Mesenchymal stem cell (in vitro differentiated cells and primary cell): ENCODE measurements around the gene FOXK1.
A peak's percentile ranks its signal among the peaks of the same experiment; 100 is the strongest.

Experiments used
- DNase-seq: peaks from one replicate; pipeline ENCODE4 v3.0.0-alpha.2; 2013
- H2AFZ ChIP-seq: one replicate; pipeline ENCODE4 v1.6.1; 2013; ENCODE audit warnings: low read depth, mild to moderate bottlenecking, control low read depth, inconsistent platforms, low read length, moderate library complexity
- H2AK5ac ChIP-seq: 2 replicates; pipeline ENCODE4 v1.6.1; 2013; ENCODE audit warnings: low read length, moderate library complexity, mild to moderate bottlenecking, inconsistent platforms; ENCODE audit not compliant: severe bottlenecking
- H2BK120ac ChIP-seq: one replicate; pipeline ENCODE4 v1.6.1; 2013; ENCODE audit warnings: low read depth, mild to moderate bottlenecking, inconsistent platforms, low read length, moderate library complexity
- H2BK12ac ChIP-seq, 2 experiments: one replicate each; pipeline ENCODE4 v1.6.1; 2013; ENCODE audit warnings: inconsistent platforms in 2 of 2, low read length in 2 of 2, mild to moderate bottlenecking in 2 of 2, moderate library complexity in 2 of 2, control low read depth in 1 of 2
- H2BK15ac ChIP-seq: one replicate; pipeline ENCODE4 v1.6.1; 2013; ENCODE audit warnings: mild to moderate bottlenecking, low read depth, inconsistent platforms; ENCODE audit not compliant: poor library complexity, severe bottlenecking
- H2BK5ac ChIP-seq: 2 replicates; pipeline ENCODE4 v1.6.1; 2013; ENCODE audit warnings: low read depth, mild to moderate bottlenecking, low read length, control low read depth, inconsistent platforms; ENCODE audit not compliant: poor library complexity, severe bottlenecking
- H3K14ac ChIP-seq, 2 experiments: one replicate each; pipeline ENCODE4 v1.6.1; 2013; ENCODE audit warnings: inconsistent platforms in 2 of 2, low read length in 2 of 2, control low read depth in 1 of 2, mild to moderate bottlenecking in 1 of 2, moderate library complexity in 1 of 2
- H3K18ac ChIP-seq, 2 experiments: one replicate each; pipeline ENCODE4 v1.6.1; 2013; ENCODE audit warnings: inconsistent platforms in 2 of 2, low read length in 2 of 2, control low read depth in 1 of 2, low read depth in 1 of 2, mild to moderate bottlenecking in 1 of 2
- H3K23ac ChIP-seq, 2 experiments: one replicate each; pipeline ENCODE4 v1.6.1; 2013; ENCODE audit warnings: inconsistent platforms in 2 of 2, low read length in 2 of 2, mild to moderate bottlenecking in 2 of 2, moderate library complexity in 2 of 2, control low read depth in 1 of 2
- H3K27ac ChIP-seq: 2 replicates; pipeline ENCODE4 v1.5.1; 2013; ENCODE audit warnings: mild to moderate bottlenecking, moderate library complexity, low read length, control low read depth, inconsistent platforms; ENCODE audit not compliant: poor library complexity, severe bottlenecking
- H3K27me3 ChIP-seq, 2 experiments: 2 replicates each; pipeline versions ENCODE4 v1.6.1 to v1.7.0; 2013; ENCODE audit warnings: low read length in 2 of 2, mild to moderate bottlenecking in 2 of 2, moderate library complexity in 2 of 2, control low read depth in 1 of 2, inconsistent platforms in 1 of 2; ENCODE audit not compliant: control insufficient read depth in 1 of 2, insufficient read depth in 1 of 2
- H3K36me3 ChIP-seq, 2 experiments: 2 replicates each; pipeline versions ENCODE4 v1.6.1 to v1.7.0; 2013; ENCODE audit warnings: low read length in 2 of 2, control low read depth in 1 of 2, inconsistent platforms in 1 of 2, low read depth in 1 of 2, mild to moderate bottlenecking in 1 of 2; ENCODE audit not compliant: insufficient read depth in 2 of 2, control insufficient read depth in 1 of 2
- H3K4ac ChIP-seq, 2 experiments: one replicate each; pipeline ENCODE4 v1.6.1; 2013; ENCODE audit warnings: inconsistent platforms in 2 of 2, low read length in 2 of 2, mild to moderate bottlenecking in 2 of 2, moderate library complexity in 2 of 2, control low read depth in 1 of 2, low read depth in 1 of 2
- H3K4me1 ChIP-seq: 2 replicates; pipeline ENCODE4 v1.6.1; 2013; ENCODE audit warnings: low read depth, low read length, control low read depth; ENCODE audit not compliant: control insufficient read depth, insufficient read depth
- H3K4me2 ChIP-seq: 2 replicates; pipeline ENCODE4 v1.6.1; 2013; ENCODE audit warnings: low read length, mild to moderate bottlenecking, inconsistent platforms; ENCODE audit not compliant: poor library complexity, severe bottlenecking
- H3K4me3 ChIP-seq, 2 experiments: 2 replicates each; pipeline versions ENCODE4 v1.5.1 to v1.7.0; 2013; ENCODE audit warnings: low read length in 2 of 2, mild to moderate bottlenecking in 2 of 2, control low read depth in 1 of 2, low read depth in 1 of 2; ENCODE audit not compliant: insufficient read depth in 1 of 2
- H3K79me1 ChIP-seq: replicated peaks from 2 replicates; pipeline ENCODE4 v1.6.1; 2013; ENCODE audit warnings: mild to moderate bottlenecking, control low read depth, low read length, inconsistent platforms; ENCODE audit not compliant: poor library complexity, severe bottlenecking
- H3K9ac ChIP-seq: 2 replicates; pipeline ENCODE4 v1.7.0; 2013; ENCODE audit warnings: mild to moderate bottlenecking, low read length, moderate library complexity
- H3K9me3 ChIP-seq: 2 replicates; pipeline ENCODE4 v1.7.0; 2013; ENCODE audit warnings: mild to moderate bottlenecking, low read length; ENCODE audit not compliant: control insufficient read depth
- H4K8ac ChIP-seq: one replicate; pipeline ENCODE4 v1.6.1; 2013; ENCODE audit warnings: inconsistent platforms, mild to moderate bottlenecking, low read length, moderate library complexity
- H4K91ac ChIP-seq: one replicate; pipeline ENCODE4 v1.6.1; 2013; ENCODE audit warnings: mild to moderate bottlenecking, low read length, inconsistent platforms
- WGBS: methylation state at CpG from one replicate; pipeline ENCODE4 v1.1.7; 2013; ENCODE audit warnings: mixed read lengths; 5-methylcytosine and 5-hydroxymethylcytosine counted together

The FOXK1 gene

DNA sequence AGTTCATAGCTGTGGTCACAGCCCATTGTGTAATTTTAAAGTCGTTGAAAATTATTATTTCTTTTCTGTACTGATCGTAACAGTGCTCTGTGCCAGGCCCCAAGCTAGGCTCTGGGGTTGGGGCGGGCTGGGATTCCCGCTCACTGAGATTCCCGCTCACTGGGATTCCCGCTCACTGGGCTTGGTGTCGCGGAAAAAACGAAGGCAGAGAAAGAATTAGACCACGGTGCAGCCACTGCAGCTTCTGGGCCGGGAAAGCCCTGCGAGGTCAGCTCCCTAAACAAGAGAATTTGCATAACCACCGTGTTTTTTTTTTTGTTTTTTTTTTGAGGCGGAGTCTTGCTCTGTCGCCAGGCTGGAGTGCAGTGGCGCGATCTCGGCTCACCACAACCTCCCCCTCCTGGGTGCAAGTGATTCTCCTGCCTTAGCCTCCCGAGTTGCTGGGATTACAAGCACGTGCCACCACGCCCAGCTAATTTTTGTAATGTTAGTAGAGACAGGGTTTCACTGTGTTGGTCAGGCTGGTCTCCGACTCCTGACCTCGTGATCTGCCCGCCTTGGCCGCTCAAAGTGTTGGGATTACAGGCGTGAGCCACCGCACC, 31.2 kb downstream of the FOXK1 start:
- no peak overlapping the region for H2AFZ ChIP-seq
- H3K27ac ChIP-seq: no peak overlapping the region
- H2BK12ac ChIP-seq: no peak overlapping the region
- H3K4me1 ChIP-seq: peaks cover 31% of the 10 kb centered on the region
- no peak overlapping the region for H2BK15ac ChIP-seq
- H3K9me3 ChIP-seq: no peaks in the 10 kb centered on the region
- no peaks in the 10 kb centered on the region for H3K27me3 ChIP-seq
- H3K23ac ChIP-seq: no peak overlapping the region
- peaks cover 14 to 50% of the 10 kb centered on the region in 2 experiments for H3K36me3 ChIP-seq
- no peak overlapping the region for H4K8ac ChIP-seq
- H3K4ac ChIP-seq: no peak overlapping the region
- H3K79me1 ChIP-seq: peaks cover 22% of the 10 kb centered on the region
- peak; percentile 72 for DNase-seq
- no peak overlapping the region for H3K4me2 ChIP-seq
- no peak overlapping the region for H2BK120ac ChIP-seq
- H4K91ac ChIP-seq: no peak overlapping the region
- peak overlapping the region in 1 of 2 experiments; percentile 53 for H3K4me3 ChIP-seq
- no peak overlapping the region for H3K14ac ChIP-seq
- H3K9ac ChIP-seq: peak overlapping the region; percentile 76
- H3K18ac ChIP-seq: peak overlapping the region in 1 of 2 experiments; percentile 4
- 90% methylated on average over 27 of the region's 27 CpGs for WGBS
- no peak overlapping the region for H2BK5ac ChIP-seq
- no peak overlapping the region for H2AK5ac ChIP-seq

GRCh38 chr7:4714161-4714700, 32.1 kb downstream of the FOXK1 start:
- H3K9me3 ChIP-seq: no peaks in the 10 kb centered on the region
- no peak overlapping the region for H3K4me3 ChIP-seq
- no peak overlapping the region for H2BK120ac ChIP-seq
- H3K4me2 ChIP-seq: no peak overlapping the region
- H2BK5ac ChIP-seq: no peak overlapping the region
- H3K23ac ChIP-seq: no peak overlapping the region
- 96% methylated on average over 15 of the region's 15 CpGs for WGBS
- H2BK12ac ChIP-seq: no peak overlapping the region
- no peak overlapping the region for H3K4ac ChIP-seq
- peaks cover 18 to 55% of the 10 kb centered on the region in 2 experiments for H3K36me3 ChIP-seq
- no peak overlapping the region for H2BK15ac ChIP-seq
- H3K4me1 ChIP-seq: peaks cover 28% of the 10 kb centered on the region
- no peak overlapping the region for H2AFZ ChIP-seq
- peaks cover 21% of the 10 kb centered on the region for H3K79me1 ChIP-seq
- H4K8ac ChIP-seq: no peak overlapping the region
- DNase-seq: no peak
- H2AK5ac ChIP-seq: no peak overlapping the region
- H3K27me3 ChIP-seq: no peaks in the 10 kb centered on the region
- no peak overlapping the region for H3K14ac ChIP-seq
- no peak overlapping the region for H3K27ac ChIP-seq
- H4K91ac ChIP-seq: no peak overlapping the region
- H3K18ac ChIP-seq: no peak overlapping the region
- H3K9ac ChIP-seq: no peak overlapping the region

DNA sequence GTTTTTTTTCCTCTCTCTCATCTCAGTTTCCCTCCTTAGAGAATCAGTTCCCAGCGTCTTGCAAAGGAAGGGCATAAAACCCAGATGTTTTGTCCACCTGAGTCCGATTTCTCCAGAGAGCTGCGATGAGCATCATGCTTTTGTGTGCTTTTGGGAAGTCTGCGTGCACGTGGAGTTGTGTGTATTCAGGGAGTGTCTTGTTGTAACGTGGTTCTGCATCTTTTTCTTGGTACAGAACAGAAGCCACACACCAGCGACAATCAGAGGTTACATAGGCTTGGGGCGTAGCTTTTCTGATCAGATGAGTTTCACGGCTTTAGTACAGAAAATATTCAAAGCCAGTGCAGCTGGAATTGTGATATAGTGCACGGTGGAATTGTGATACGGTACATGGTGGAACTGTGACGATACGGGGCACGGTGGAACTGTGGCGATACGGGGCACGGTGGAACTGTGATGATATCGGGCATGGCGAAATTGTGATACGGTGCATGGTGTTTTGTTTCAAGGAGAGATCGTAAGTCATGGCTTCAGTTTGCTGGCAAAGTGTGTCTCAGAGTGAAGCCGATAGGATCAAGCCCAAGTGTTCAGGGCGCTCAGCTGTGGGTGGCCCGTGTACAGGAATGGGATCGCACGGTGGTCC, 32.8 kb downstream of the FOXK1 start:
- Histone ChIP-seq H4K8ac (peak overlapping the region; percentile 55), H3K14ac (no peak overlapping the region), H2AK5ac (no peak overlapping the region), H2BK12ac (no peak overlapping the region), H3K27me3 (no peaks in the 10 kb centered on the region), H3K36me3 (peaks cover 15 to 51% of the 10 kb centered on the region in 2 experiments), H3K4me3 (peak overlapping the region in 1 of 2 experiments; percentile 69), H2AFZ (no peak overlapping the region), H3K23ac (no peak overlapping the region), H3K79me1 (peaks cover 21% of the 10 kb centered on the region), H2BK5ac (no peak overlapping the region), H3K4ac (no peak overlapping the region), H4K91ac (no peak overlapping the region), H2BK15ac (no peak overlapping the region), H3K4me2 (no peak overlapping the region), H3K27ac (no peak overlapping the region), H3K4me1 (peaks cover 27% of the 10 kb centered on the region), H3K9ac (peak overlapping the region; percentile 69), H3K9me3 (no peaks in the 10 kb centered on the region), H3K18ac (no peak overlapping the region), H2BK120ac (no peak overlapping the region)
- 97% methylated on average over 24 of the region's 26 CpGs for WGBS
- no peak for DNase-seq

DNA sequence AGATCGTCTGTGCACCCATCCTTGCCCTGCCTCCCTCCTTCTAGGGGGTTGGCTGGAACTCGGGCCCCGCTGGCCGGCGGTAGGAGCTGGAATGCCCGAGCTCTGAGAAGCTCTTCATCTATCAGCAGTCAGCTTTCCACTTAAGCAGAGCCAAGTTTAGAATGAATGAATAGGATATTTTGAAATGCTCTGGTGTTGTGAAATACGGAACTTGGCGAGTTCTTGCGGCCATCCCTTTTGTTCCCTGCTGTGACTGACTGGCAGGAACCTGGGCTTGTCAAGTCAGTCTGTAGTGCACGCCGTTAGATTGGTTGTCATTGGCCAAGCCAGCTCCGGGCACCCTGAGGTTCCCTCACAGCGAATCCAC, 33.3 kb downstream of the FOXK1 start:
- no peak overlapping the region for H3K27ac ChIP-seq

More for the DNA sequence above, 33.3 kb downstream of the FOXK1 start:
- Histone ChIP-seq H2BK12ac (no peak overlapping the region), H2BK15ac (no peak overlapping the region), H2BK5ac (no peak overlapping the region), H2AFZ (no peak overlapping the region), H4K8ac (no peak overlapping the region), H2BK120ac (no peak overlapping the region), H3K14ac (no peak overlapping the region), H3K4me2 (no peak overlapping the region), H2AK5ac (no peak overlapping the region), H3K4ac (no peak overlapping the region), H3K27me3 (no peaks in the 10 kb centered on the region), H3K9ac (peak overlapping the region; percentile 69), H3K9me3 (no peaks in the 10 kb centered on the region), H3K23ac (no peak overlapping the region), H4K91ac (no peak overlapping the region), H3K79me1 (peaks cover 20% of the 10 kb centered on the region), H3K4me3 (peak overlapping the region in 1 of 2 experiments; percentile 69), H3K18ac (no peak overlapping the region), H3K4me1 (peaks cover 27% of the 10 kb centered on the region), H3K36me3 (peaks cover 15 to 51% of the 10 kb centered on the region in 2 experiments)
- 93% methylated on average over 12 of the region's 13 CpGs for WGBS
- peak; percentile 69 for DNase-seq
